Measurements from ENCODE around the gene CENPO.
"Not testable (repeated sequence)": the region's sequence is repeated elsewhere in the genome, so short reads cannot be mapped to it uniquely, and the experiment has no call there.

CENPO gene

GRCh38 chr2:24824966-24825882 is 32.0 kb downstream of the CENPO start:
- no peak for DNase-seq

GRCh38 chr2:24825883-24826772 is 32.9 kb downstream of the CENPO start:
- no peak for DNase-seq

GRCh38 chr2:24826773-24827145 is 33.5 kb downstream of the CENPO start:
- no peak for DNase-seq

GRCh38 chr2:24827321-24828237 is 34.4 kb downstream of the CENPO start:
- DNase-seq, result peak; percentile 80

GRCh38 chr2:24828238-24828996 is 35.2 kb downstream of the CENPO start:
- no peak for DNase-seq

- no peak for DNase-seq
Measured at GRCh38 chr2:24830351-24830750, 37.1 kb downstream of the CENPO start.

- no peak for DNase-seq
Measured at GRCh38 chr2:24830786-24831185, 37.6 kb downstream of the CENPO start.

GRCh38 chr2:24831221-24832072 is 38.2 kb downstream of the CENPO start:
- DNase-seq, result no peak

- no peak for DNase-seq
Measured at GRCh38 chr2:24832073-24832461, 38.8 kb downstream of the CENPO start.

GRCh38 chr2:24832521-24832920 is 39.3 kb downstream of the CENPO start:
- DNase-seq, result no peak

- DNase-seq, result peak; percentile 53
Measured at GRCh38 chr2:24832931-24833701, 39.9 kb downstream of the CENPO start.

- DNase-seq, result no peak
Measured at GRCh38 chr2:24833821-24834732, 40.9 kb downstream of the CENPO start.

- DNase-seq, result no peak
Measured at GRCh38 chr2:24834733-24835395, 41.6 kb downstream of the CENPO start.

GRCh38 chr2:24835411-24835810 is 42.2 kb downstream of the CENPO start:
- DNase-seq, result not testable (repeated sequence)

GRCh38 chr2:24836206-24836605 is 43.0 kb downstream of the CENPO start:
- no peak for DNase-seq

- no peak for DNase-seq
Measured at GRCh38 chr2:24836706-24837105, 43.5 kb downstream of the CENPO start.

GRCh38 chr2:24837996-24838513 is 44.8 kb downstream of the CENPO start:
- DNase-seq, result no peak

- no peak for DNase-seq
Measured at GRCh38 chr2:24838541-24838940, 45.3 kb downstream of the CENPO start.
